ENCODE measurements around the gene DERA.
"Not testable (repeated sequence)": the region's sequence is repeated elsewhere in the genome, so short reads cannot be mapped to it uniquely, and the experiment has no call there.

The DERA gene

GRCh38 chr12:16014394-16014793 is 103.3 kb downstream of the DERA start:
- not testable (repeated sequence) for DNase-seq

DNA sequence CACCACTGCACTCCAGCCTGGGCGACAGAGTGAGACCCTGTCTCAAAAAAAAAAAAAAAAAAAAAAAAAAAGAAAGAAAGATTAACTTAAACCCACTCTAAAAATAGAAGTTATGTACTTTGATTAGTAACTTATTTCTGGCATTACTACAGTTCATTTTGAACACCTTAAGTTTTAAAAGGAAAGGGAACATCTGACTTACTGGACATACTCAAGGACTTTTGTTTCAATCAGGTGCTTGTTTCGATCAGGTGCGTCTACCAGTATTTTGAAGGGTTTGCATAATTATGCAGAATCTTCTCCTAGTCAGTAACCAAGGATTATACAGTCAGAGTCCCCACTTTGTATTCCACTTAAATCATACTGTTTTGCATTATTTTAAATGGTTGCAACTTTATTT is 105.6 kb downstream of the DERA start:
- DNase-seq = no peak

DNA sequence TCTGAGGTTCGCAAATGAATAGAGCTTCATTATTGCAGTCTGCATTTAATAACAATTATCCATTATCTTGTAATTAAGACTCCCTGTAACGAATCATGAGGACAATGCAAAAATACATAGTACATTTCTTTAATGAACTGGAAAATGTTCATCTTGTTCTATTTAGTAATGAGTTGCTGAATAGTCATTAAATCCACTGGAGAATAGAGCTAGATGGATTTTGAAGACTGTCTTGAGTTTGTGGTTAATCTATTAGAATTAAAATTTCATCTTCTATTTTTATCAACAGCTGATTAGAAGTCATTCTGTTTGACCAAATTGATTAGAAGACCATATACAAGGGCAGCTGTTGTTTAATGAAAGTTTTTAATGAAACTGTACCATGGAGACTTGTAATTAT is 107.2 kb downstream of the DERA start:
- DNase-seq = no peak

DNA sequence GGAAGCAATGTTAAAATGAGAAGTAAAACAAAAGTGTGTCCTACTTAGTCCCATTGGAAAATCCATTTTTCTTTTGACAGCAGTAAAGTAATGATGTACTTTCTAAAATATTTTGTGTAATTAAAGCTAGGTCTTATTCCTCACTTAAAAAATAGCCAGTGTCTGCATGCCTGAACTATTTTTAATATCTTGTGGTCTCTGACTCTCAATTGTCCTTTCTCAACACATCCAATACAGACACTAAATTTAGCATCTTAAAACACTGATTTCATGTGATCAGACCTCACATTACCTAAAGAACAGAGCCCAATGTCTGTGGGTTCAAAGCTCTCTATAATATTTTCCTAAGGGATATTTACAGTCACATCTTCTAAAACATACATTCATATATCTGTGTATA is 108.0 kb downstream of the DERA start:
- DNase-seq = no peak

DNA sequence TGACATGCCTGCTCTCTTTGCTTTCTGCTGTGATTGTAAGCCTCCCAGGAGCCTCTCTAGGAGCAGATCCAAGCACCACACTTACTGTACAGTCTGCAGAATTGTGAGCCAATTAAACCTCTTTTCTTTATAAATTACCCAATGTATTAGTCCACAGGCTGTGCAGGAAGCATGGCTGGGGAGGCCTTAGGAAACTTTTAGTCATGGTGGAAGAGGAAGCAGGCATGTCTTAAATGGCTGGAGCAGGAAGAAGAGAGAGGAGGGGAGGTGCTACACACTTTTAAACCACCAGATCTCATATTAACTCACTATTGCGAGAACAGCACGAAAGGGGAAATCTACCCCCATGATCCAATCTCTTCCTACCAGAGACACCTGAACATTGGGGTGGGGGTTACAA is 108.9 kb downstream of the DERA start:
- DNase-seq = no peak

- no peak for DNase-seq
Measured at GRCh38 chr12:16021026-16021425, 109.9 kb downstream of the DERA start.

GRCh38 chr12:16021676-16022075 is 110.5 kb downstream of the DERA start:
- no peak for DNase-seq

DNA sequence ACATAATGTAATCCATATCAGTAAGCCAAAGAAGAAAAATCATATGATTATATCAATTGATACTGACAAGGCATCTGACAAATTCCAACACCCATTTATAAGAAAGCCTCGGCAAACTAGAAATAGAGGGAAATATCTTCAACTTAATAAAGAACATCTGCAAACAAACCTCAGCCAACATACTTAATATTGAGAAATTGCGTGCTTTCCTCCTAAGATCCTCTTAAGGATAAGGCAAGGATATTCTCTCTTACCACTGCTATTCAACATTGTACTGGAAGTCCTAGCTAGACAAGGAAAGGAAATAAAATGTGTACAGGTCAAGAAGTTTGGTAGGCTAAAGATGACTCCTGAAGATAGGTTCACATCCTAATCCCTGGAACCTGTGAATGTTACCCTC is 115.9 kb downstream of the DERA start:
- DNase-seq = no peak

DNA sequence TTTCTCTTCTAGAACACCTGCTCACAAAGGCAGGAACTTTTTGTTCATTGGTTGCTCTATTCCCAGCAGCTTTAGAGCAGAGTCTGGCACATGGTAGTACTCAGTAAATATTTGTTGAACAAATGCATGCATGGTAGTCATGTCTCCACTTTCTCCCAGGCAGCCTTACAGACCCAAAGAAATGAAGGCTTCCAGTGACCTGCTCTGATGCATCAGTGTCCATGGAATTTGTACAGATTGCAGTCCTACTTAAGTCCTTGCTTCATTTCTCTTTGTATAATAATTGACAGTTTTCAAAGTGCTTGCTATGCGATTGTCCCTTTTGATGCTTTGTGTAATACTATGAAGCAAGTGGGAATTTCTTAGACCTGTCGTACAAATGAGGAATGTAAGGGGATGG is 119.6 kb downstream of the DERA start:
- DNase-seq = no peak

- DNase-seq = no peak
Measured at GRCh38 chr12:16034136-16034817, 123.1 kb downstream of the DERA start.

- no peak for DNase-seq
Measured at GRCh38 chr12:16036073-16036472, 124.9 kb downstream of the DERA start.

DNA sequence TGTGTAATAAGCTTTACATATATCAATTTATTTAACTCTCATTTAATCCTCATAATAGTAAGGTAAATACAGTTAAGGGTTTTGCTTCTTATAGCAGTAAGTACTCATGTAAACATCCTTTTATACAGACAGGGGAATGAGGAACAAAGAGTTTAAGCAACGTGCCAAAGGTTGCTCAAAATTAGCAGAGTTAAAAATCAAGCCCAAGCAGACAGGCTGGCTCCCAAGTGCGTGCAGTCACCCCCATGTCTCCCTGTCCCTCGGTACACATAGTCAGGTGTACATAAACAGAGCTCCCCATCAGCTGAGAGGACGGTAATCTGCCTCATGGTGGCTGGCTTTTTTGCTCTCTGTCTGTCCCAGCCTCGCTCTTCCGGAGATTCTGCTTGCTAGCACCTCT is 126.4 kb downstream of the DERA start:
- DNase-seq = no peak

DNA sequence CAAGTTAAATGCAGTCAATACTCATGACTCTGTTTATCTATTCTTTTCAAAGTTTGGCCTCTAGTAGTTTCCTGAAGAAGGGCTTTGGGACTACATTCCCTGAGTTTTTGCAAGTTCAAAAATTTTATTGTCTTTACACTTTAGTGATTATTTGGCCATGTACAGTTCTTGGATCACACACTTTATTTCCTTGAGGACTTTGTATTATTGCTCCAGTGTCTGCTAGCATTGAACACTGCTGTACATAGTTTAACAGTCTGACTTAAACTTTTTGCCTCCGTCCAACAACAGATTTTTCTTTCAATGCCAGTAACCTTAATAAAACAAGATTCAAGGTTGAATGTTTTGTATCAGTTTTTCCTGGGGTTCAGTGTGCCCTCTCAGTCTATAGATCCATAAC is 132.3 kb downstream of the DERA start:
- DNase-seq = no peak

DNA sequence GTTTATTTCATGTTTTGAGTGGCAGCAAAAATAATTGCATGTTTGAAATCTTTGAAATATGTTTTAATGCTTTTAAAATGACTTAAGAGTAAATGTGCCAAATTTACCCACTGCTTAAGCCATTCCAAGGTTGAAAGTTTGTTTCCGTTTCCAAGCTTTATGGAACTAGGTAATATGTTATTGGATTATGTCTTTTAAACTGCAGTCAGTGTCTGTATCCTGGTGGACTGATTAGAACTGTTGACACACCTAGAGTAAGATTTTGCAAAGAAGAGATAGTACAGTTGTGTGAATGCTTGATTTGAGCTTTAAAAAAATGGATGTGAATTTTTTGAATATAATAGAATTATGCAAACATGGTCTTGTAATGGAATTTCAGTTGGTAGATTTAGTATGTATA is 135.1 kb downstream of the DERA start:
- no peak for DNase-seq

GRCh38 chr12:16048511-16048910 is 137.4 kb downstream of the DERA start:
- DNase-seq = no peak

DNA sequence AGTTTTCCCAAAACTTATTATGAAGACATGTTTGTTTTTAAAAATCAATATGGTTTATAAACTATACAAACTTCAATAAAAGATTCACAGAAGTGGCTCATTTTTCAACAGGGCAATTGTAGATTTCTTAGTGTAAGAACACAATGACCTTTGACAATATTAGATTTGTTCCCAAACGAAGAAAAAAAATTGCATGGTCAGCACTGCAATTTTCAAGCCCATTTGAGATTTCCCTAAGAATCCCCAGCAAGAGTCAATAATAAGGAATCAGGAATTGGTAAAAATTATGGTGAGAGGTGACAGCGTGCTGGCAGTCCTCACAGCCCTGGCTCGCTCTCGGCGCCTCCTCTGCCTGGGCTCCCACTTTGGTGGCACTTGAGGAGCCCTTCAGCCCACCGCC is 145.8 kb downstream of the DERA start:
- DNase-seq = no peak

DNA sequence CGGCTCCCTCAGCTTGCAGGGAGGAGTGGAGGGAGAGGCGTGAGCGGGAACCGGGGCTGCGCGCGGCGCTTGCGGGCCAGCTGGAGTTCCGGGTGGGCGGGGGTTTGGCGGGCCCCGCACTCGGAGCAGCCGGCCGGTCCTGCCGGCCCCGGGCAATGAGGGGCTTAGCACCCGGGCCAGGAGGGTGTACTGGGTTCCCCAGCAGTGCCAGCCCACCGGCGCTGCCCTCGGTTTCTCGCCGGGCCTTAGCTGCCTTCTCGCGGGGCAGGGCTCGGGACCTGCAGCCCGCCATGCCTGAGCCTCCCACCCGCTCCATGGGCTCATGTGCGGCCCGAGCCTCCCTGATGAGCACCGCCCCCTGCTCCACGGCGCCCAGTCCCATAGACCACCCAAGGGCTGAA is 146.2 kb downstream of the DERA start:
- DNase-seq = not testable (repeated sequence)

DNA sequence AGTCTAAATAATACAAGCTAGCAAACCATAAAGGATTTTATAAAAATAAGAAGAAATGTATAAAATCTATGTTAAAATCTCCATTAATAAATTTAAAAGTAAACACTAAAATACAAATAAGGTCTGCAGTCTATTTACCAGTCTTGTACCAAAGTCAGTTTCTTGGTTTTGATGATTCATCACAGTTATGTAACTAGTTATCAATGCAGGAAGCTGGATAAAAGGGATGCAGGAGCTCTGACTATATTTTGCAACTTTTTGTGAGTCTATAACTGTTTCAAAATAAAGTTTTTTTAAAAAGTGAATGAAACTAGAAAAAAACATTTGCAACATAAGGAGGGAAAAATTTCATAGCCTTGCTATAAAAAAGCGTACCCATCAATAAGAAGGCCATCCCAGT is 151.5 kb downstream of the DERA start:
- DNase-seq = no peak

DNA sequence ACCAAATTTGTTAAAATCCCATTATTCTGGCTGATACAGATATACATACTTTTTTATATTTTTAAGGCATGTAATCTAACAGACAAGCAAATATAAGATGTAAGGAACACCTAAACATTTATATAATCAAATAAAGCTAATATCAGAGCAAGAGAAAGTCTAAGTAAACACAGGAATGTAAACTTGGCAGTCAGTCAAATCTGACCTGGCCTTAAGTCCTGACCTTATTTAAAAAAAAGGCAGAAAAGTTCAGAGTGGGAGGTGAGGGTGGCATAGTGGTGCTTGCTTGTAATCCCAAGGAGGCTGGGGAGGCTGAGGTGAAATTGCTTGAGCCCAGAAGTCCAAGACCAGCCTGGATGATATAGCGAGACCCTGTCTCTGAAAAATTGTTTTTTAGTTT is 152.6 kb downstream of the DERA start:
- DNase-seq = no peak

- DNase-seq = no peak
Measured at GRCh38 chr12:16070113-16070512, 159.0 kb downstream of the DERA start.

DNA sequence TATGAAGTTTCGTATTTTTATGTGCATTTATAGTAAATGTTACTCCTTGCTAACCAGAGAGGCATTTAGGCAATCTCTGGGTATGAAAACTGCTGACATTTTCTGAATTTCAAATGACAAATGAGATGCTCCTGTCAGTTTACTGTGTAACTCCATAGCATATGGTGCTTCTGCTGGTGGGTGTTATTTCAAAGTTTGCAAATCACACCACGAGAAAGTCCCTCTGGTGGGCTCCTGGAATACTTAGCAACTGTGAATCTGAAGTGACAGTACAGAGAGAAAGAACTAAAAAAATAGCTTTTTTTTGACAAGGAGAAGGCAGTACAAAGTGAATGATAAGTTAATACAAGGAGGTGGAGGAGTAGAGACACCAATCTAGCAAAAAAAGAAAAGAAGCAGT is 161.5 kb downstream of the DERA start:
- DNase-seq = no peak

DNA sequence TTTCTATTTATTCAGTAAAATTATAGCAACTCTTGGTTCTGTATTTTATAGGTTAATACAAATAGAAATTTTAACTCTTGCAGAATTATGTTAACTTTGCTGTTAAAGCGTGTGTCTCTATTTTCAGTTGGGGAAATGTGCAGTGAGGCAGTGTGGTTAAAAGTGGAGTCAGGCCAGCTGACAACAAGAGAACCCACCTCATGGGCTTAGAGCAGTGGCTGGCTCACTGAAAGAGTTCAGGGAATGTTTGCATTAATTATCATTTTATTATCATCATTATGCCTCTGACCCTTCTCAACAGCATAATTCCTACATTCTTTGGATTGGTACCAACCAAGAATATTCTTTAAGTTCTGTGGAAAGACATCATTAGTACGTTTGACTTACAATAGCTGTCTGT is 163.8 kb downstream of the DERA start:
- no peak for DNase-seq

GRCh38 chr12:16075887-16076286 is 164.8 kb downstream of the DERA start:
- DNase-seq = no peak

- DNase-seq = no peak
Measured at GRCh38 chr12:16076557-16076956, 165.4 kb downstream of the DERA start.

- no peak for DNase-seq
Measured at GRCh38 chr12:16076970-16077522, 165.9 kb downstream of the DERA start.
